DND-41 (cell line): Measurements from ENCODE around the gene EXOC6.

Source experiments
- ATAC-seq: fragments of 200-7000 bp; cut with Tn5 transposase; 3 replicates; pipeline ENCODE4 v1.9.1; 2021; ENCODE audit warnings: low read depth; ENCODE audit not compliant: insufficient read depth
- DNase-seq: peaks from one replicate; pipeline ENCODE4 v3.0.0-alpha.2; 2020
- H2AFZ ChIP-seq: 2 replicates; pipeline ENCODE4 v1.6.0; 2012; ENCODE audit warnings: low read depth, low read length
- H3K27ac ChIP-seq: 2 replicates; pipeline ENCODE4 v1.5.1; 2012; ENCODE audit warnings: low read length, inconsistent platforms
- H3K27me3 ChIP-seq: fragments of 200-600 bp; sonication (generic); 2 replicates; pipeline ENCODE4 v1.6.0; 2012; ENCODE audit warnings: low read length, mild to moderate bottlenecking, inconsistent platforms; ENCODE audit not compliant: insufficient read depth, poor library complexity
- H3K36me3 ChIP-seq: 2 replicates; pipeline ENCODE4 v1.5.1; 2012; ENCODE audit warnings: low read length, inconsistent platforms; ENCODE audit not compliant: insufficient read depth
- H3K4me1 ChIP-seq: 2 replicates; pipeline ENCODE4 v1.5.1; 2012; ENCODE audit warnings: mild to moderate bottlenecking, low read length; ENCODE audit not compliant: insufficient read depth
- H3K4me2 ChIP-seq: 2 replicates; pipeline ENCODE4 v1.6.0; 2012; ENCODE audit warnings: mild to moderate bottlenecking, moderate library complexity, low read length, inconsistent platforms; ENCODE audit not compliant: insufficient read depth
- H3K4me3 ChIP-seq, 2 experiments: fragments of 200-600 bp in 1 of 2; shearing (Covaris generic) in 1 of 2; 2 replicates each; pipeline ENCODE4 v1.5.1; 2012 to 2016; ENCODE audit warnings: inconsistent platforms in 2 of 2, low read length in 2 of 2, mild to moderate bottlenecking in 2 of 2, low read depth in 1 of 2, moderate library complexity in 1 of 2
- H3K79me2 ChIP-seq: 2 replicates; pipeline ENCODE4 v1.6.0; 2012; ENCODE audit warnings: low read length, inconsistent platforms; ENCODE audit not compliant: insufficient read depth
- H3K9ac ChIP-seq: 2 replicates; pipeline ENCODE4 v1.6.0; 2012; ENCODE audit warnings: low read depth, mild to moderate bottlenecking, inconsistent platforms, low read length, moderate library complexity
- H3K9me3 ChIP-seq: 2 replicates; pipeline ENCODE4 v1.5.1; 2012; ENCODE audit warnings: low read length, moderate library complexity, mild to moderate bottlenecking, inconsistent platforms; ENCODE audit not compliant: insufficient read depth, severe bottlenecking
- H4K20me1 ChIP-seq: 2 replicates; pipeline ENCODE4 v1.6.0; 2012; ENCODE audit warnings: low read length; ENCODE audit not compliant: insufficient read depth
- EZH2 ChIP-seq: IDR thresholded peaks from 3 replicates; pipeline ENCODE4 v1.6.1; 2012; ENCODE audit warnings: borderline replicate concordance, low read depth, mild to moderate bottlenecking, moderate library complexity, low read length, inconsistent platforms; ENCODE audit not compliant: severe bottlenecking
- TF ChIP-seq, protein P1 (sequence below): IDR thresholded peaks from 2 replicates; pipeline ENCODE4 v1.5.1; 2012; ENCODE audit warnings: borderline replicate concordance, low read length, moderate library complexity, mild to moderate bottlenecking; ENCODE audit not compliant: poor library complexity, severe bottlenecking; ENCODE audit errors: extremely low read depth

The EXOC6 gene, protein sequence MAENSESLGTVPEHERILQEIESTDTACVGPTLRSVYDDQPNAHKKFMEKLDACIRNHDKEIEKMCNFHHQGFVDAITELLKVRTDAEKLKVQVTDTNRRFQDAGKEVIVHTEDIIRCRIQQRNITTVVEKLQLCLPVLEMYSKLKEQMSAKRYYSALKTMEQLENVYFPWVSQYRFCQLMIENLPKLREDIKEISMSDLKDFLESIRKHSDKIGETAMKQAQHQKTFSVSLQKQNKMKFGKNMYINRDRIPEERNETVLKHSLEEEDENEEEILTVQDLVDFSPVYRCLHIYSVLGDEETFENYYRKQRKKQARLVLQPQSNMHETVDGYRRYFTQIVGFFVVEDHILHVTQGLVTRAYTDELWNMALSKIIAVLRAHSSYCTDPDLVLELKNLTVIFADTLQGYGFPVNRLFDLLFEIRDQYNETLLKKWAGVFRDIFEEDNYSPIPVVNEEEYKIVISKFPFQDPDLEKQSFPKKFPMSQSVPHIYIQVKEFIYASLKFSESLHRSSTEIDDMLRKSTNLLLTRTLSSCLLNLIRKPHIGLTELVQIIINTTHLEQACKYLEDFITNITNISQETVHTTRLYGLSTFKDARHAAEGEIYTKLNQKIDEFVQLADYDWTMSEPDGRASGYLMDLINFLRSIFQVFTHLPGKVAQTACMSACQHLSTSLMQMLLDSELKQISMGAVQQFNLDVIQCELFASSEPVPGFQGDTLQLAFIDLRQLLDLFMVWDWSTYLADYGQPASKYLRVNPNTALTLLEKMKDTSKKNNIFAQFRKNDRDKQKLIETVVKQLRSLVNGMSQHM

DNA sequence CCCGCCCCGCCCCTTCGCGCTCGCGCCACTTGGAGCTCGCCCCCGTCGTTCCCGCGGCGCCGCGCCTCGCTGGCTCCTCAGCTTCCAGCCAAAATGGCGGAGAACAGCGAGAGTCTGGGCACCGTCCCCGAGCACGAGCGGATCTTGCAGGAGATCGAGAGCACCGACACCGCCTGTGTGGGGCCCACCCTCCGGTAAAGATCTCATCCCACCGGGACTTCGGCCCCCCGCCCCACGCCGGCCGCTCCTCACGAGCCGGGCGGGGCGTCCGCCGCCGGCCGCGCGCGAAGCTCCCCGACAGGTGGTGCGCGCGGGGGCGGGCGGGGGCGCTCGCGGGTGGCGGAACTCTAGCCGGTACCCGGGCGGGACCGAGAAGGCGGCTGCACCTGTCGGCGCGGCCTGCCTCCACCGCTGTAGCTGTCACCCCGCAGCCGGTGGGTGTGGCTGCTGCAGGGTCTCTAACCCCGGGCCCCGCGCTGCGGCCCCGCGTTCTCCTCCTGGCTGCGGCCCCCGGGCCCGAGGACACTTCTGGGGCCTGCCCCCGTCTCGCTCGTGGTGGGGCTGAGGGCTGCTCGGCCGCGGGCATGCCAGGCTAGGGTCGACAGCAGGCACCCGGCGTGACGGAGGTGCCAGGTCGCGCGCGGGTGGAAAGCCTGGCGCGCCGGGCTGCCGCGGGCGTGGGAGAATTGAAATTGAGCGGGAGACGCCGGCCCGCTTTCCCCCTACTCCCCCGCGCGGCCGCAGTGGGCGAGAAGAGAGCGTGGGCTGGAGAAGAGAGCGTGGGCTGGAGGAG lies at the start of gene EXOC6:
Gene EXOC6 (plus strand): TSS at position 80 of the 793 bp plus-strand sequence. CDS start 14 bp downstream, at position 94.
- H3K4me3 ChIP-seq: peak within 1 kb of the TSS; percentile 62 to 70; a peak in 3 of 4 replicates
- H3K79me2 ChIP-seq: peaks cover 41% of the 10 kb centered on the region
- TF ChIP-seq, protein P1, sequence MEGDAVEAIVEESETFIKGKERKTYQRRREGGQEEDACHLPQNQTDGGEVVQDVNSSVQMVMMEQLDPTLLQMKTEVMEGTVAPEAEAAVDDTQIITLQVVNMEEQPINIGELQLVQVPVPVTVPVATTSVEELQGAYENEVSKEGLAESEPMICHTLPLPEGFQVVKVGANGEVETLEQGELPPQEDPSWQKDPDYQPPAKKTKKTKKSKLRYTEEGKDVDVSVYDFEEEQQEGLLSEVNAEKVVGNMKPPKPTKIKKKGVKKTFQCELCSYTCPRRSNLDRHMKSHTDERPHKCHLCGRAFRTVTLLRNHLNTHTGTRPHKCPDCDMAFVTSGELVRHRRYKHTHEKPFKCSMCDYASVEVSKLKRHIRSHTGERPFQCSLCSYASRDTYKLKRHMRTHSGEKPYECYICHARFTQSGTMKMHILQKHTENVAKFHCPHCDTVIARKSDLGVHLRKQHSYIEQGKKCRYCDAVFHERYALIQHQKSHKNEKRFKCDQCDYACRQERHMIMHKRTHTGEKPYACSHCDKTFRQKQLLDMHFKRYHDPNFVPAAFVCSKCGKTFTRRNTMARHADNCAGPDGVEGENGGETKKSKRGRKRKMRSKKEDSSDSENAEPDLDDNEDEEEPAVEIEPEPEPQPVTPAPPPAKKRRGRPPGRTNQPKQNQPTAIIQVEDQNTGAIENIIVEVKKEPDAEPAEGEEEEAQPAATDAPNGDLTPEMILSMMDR: peak; percentile 31
- TF ChIP-seq EZH2: no peak
- peak within 1 kb of the TSS; percentile 94 for H2AFZ ChIP-seq
- peak within 1 kb of the TSS; percentile 96 for H3K4me2 ChIP-seq
- DNase-seq (peak; percentile 89), ATAC-seq (peak; percentile 76)
- peaks cover 16% of the 10 kb centered on the region for H3K4me1 ChIP-seq
- H3K27ac ChIP-seq: peak within 1 kb of the TSS; percentile 89
- H3K9me3 ChIP-seq: no peaks in the 10 kb centered on the region
- H3K27me3 ChIP-seq: no peaks in the 10 kb centered on the region
- no peaks in the 10 kb centered on the region; the same call in 1 of the 2 replicates for H3K36me3 ChIP-seq
- no peaks in the 10 kb centered on the region for H4K20me1 ChIP-seq
- peak within 1 kb of the TSS; percentile 93 for H3K9ac ChIP-seq

DNA sequence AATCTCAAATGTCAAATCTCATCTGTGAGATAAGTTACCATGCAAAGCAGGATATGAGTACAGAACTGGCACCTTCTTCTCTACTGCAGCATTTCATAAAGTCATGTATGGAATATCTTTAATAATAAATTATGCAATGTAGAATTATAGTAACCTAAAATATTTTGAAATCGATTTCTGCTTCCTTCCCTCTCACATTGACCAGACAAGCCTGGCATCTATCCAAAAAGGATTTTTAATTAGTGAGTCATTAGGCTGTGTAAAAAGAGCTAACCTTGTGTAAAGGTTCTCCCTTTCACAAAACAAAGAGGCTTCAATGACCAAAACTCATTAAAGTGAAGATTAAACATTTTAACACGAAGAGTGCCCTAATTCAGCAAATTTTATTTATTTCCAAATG lies 48.8 kb upstream of the EXOC6 start:
- Histone ChIP-seq H3K9ac (no peak overlapping the region), H3K4me1 (no peaks in the 10 kb centered on the region), H2AFZ (no peak overlapping the region), H4K20me1 (no peaks in the 10 kb centered on the region), H3K27ac (no peak overlapping the region), H3K4me3 (no peak overlapping the region), H3K9me3 (no peaks in the 10 kb centered on the region), H3K27me3 (no peaks in the 10 kb centered on the region), H3K4me2 (no peak overlapping the region), H3K79me2 (no peaks in the 10 kb centered on the region), H3K36me3 (no peaks in the 10 kb centered on the region)
- DNase-seq: no peak
- ATAC-seq: no peak
- no peak for TF ChIP-seq EZH2
- TF ChIP-seq, protein P1: no peak

GRCh38 chr10:92800134-92800733 lies 48.1 kb upstream of the EXOC6 start:
- no peak overlapping the region for H3K9ac ChIP-seq
- H3K4me3 ChIP-seq: no peak overlapping the region
- no peak overlapping the region for H3K4me2 ChIP-seq
- H3K27ac ChIP-seq: no peak overlapping the region
- TF ChIP-seq EZH2: no peak
- TF ChIP-seq, protein P1: no peak
- H2AFZ ChIP-seq: no peak overlapping the region
- H3K4me1 ChIP-seq: no peaks in the 10 kb centered on the region
- no peaks in the 10 kb centered on the region for H3K9me3 ChIP-seq
- no peaks in the 10 kb centered on the region for H3K79me2 ChIP-seq
- H3K36me3 ChIP-seq: no peaks in the 10 kb centered on the region
- no peaks in the 10 kb centered on the region for H4K20me1 ChIP-seq
- no peak for ATAC-seq
- no peaks in the 10 kb centered on the region for H3K27me3 ChIP-seq
- DNase-seq: no peak
